Measurements from ENCODE around the gene APPBP2. TPM values are rescaled to one million over a fixed set of nuclear protein-coding genes. Genes with fewer than 3 reads are reported as not detected.

The APPBP2 gene
- polyA plus RNA-seq, 1 of the 3 experiments (the other 2 are of a cell fraction): 7.6 TPM

GRCh38 chr17:60435244-60436167, 90.5 kb downstream of the APPBP2 start:
- H3K79me2 ChIP-seq (ENCODE audit: insufficient read depth): no peaks in the 10 kb centered on the region
- H2AFZ ChIP-seq (ENCODE audit: low read depth): peak overlapping the region; percentile 72; the same call in 1 of the 2 replicates
- DNase-seq: peak; percentile 85
- no peaks in the 10 kb centered on the region for H3K9me2 ChIP-seq
- no peak overlapping the region; a peak in 1 of 4 replicates for H3K4me3 ChIP-seq (ENCODE audit: low read depth in 2 of 2, low read length in 1 of 2)
- no peak overlapping the region for H3K4me2 ChIP-seq
- CTCF ChIA-PET: interaction anchor here (0.7 to 2.2 kb wide), 20 partner anchors 10 to 351 kb away, joined by 3 to 10 read pairs (median 4); partner anchors contain the start of gene CHCT1
- H3K4me1 ChIP-seq (ENCODE audit: control insufficient read depth in 1 of 2, insufficient read depth in 2 of 2, low read depth in 1 of 2, low read length in 1 of 2): peaks cover 0 to 4% of the 10 kb centered on the region in 2 experiments; a peak in 1 of 4 replicates
- no peaks in the 10 kb centered on the region for H3K27me3 ChIP-seq (ENCODE audit: insufficient read depth)
- no peaks in the 10 kb centered on the region for H4K20me1 ChIP-seq (ENCODE audit: insufficient read depth)
- H3K9ac ChIP-seq: no peak overlapping the region
- H3F3A ChIP-seq (replicated peaks; ENCODE audit: insufficient read depth): no peaks in the 10 kb centered on the region
- H3K9me3 ChIP-seq: no peaks in the 10 kb centered on the region
- H3K36me3 ChIP-seq (replicated peaks in 1 of 2; ENCODE audit: control insufficient read depth in 1 of 2, insufficient read depth in 2 of 2, low read length in 1 of 2): no peaks in the 10 kb centered on the region
- POLR2A ChIA-PET: no interaction called here
- WGBS (ENCODE audit: low lambda C conversion rate): 80% methylated on average over 28 of the region's 28 CpGs
- H3K27ac ChIP-seq (ENCODE audit: low read depth in 2 of 2, low read length in 1 of 2): peak overlapping the region in 1 of 2 experiments; percentile 33; a peak in 1 of 4 replicates
- no peak for TF ChIP-seq GABPA (IDR thresholded peaks at IDR 0.05; ENCODE audit: low read depth)
- TF ChIP-seq YY1 (IDR thresholded peaks at IDR 0.05; ENCODE audit: low read depth): peak; percentile 60; the same call in 1 of the 2 replicates
- TF ChIP-seq TAF1 (IDR thresholded peaks at IDR 0.05; ENCODE audit: borderline replicate concordance, low read depth, low read length): peak; percentile 52; the same call in 1 of the 2 replicates
- TF ChIP-seq GATA2 (CRISPR knock-in tag; IDR thresholded peaks at IDR 0.05): no peak
- TF ChIP-seq USF1 (IDR thresholded peaks at IDR 0.05; ENCODE audit: borderline replicate concordance, low read depth): no peak
- no peak for TF ChIP-seq JUND (IDR thresholded peaks at IDR 0.05)
- TF ChIP-seq MXI1 (IDR thresholded peaks at IDR 0.05; ENCODE audit: low read depth, low read length): peak; percentile 85
- peak; percentile 64; the same call in 1 of the 2 replicates for TF ChIP-seq SIN3A (IDR thresholded peaks at IDR 0.05; ENCODE audit: borderline replicate concordance, low read depth, low read length)
- no peak for TF ChIP-seq ZBTB33 (IDR thresholded peaks at IDR 0.05; ENCODE audit: borderline replicate concordance, low read depth)
- peak; percentile 88 for TF ChIP-seq NFIC (IDR thresholded peaks at IDR 0.05; ENCODE audit: borderline replicate concordance)
- TF ChIP-seq REST (IDR thresholded peaks at IDR 0.05; ENCODE audit: low read depth, low read length): no peak
- peak; percentile 100 for TF ChIP-seq RAD21 (IDR thresholded peaks at IDR 0.05; ENCODE audit: low read length)
- TF ChIP-seq ELF1 (IDR thresholded peaks at IDR 0.05): no peak
- TF ChIP-seq PBX3 (IDR thresholded peaks at IDR 0.05): no peak
- TF ChIP-seq NRF1 (IDR thresholded peaks at IDR 0.05; ENCODE audit: low read depth, low read length): no peak
- TF ChIP-seq SMC3 (IDR thresholded peaks at IDR 0.05; ENCODE audit: low read depth, low read length): peak; percentile 96
- peak; percentile 60; the same call in 1 of the 2 replicates for TF ChIP-seq RCOR1 (IDR thresholded peaks at IDR 0.05; ENCODE audit: low read length)
- TF ChIP-seq FOXJ3 (CRISPR knock-in tag; IDR thresholded peaks at IDR 0.05): no peak
- TF ChIP-seq MEF2A (IDR thresholded peaks at IDR 0.05; ENCODE audit: borderline replicate concordance, low read depth): no peak
- TF ChIP-seq USF2 (IDR thresholded peaks at IDR 0.05; ENCODE audit: borderline replicate concordance, low read depth, low read length): no peak
- no peak for TF ChIP-seq TEAD4 (IDR thresholded peaks at IDR 0.05; ENCODE audit: borderline replicate concordance, insufficient read depth)
- TF ChIP-seq EP300 (IDR thresholded peaks at IDR 0.05; ENCODE audit: borderline replicate concordance in 1 of 2, low read depth in 1 of 2, low read length in 1 of 2): no peak; a peak in 1 of 4 replicates
